Astrocyte of the cerebellum (primary cell): ENCODE results near the gene DEFB131B.

Experiments used
- DNase-seq: peaks from one replicate; pipeline ENCODE4 v3.0.0-alpha.2; 2011; ENCODE audit warnings: low read depth
- H3K4me3 ChIP-seq: 2 replicates; pipeline ENCODE4 v1.5.1; 2011; ENCODE audit warnings: mild to moderate bottlenecking, low read depth, low read length, moderate library complexity
- CTCF ChIP-seq: IDR thresholded peaks from 2 replicates; pipeline ENCODE4 v1.5.1; 2012; ENCODE audit warnings: low read length, low read depth, moderate library complexity, mild to moderate bottlenecking; ENCODE audit errors: missing control alignments
- in situ Hi-C: cut with HindIII; loops from 2 replicates; pipeline ENCODE4 v1.10.0; 2017; ENCODE audit warnings: low sequenced_read_pairs

Gene DEFB131B

GRCh38 chr11:71930556-71931244, 52.4 kb downstream of the DEFB131B start:
- no peak for TF ChIP-seq CTCF
- H3K4me3 ChIP-seq, result no peak overlapping the region
- in situ Hi-C loops, result no loop called here
- no peak for DNase-seq

GRCh38 chr11:71931245-71931602, 53.0 kb downstream of the DEFB131B start:
- DNase-seq, result no peak
- no peak for TF ChIP-seq CTCF

GRCh38 chr11:71933141-71933933, 55.1 kb downstream of the DEFB131B start:
- no peak for DNase-seq
- no peak for TF ChIP-seq CTCF
- no peak overlapping the region for H3K4me3 ChIP-seq
- in situ Hi-C loops, result no loop called here

More at GRCh38 chr11:71931245-71931602, 53.0 kb downstream of the DEFB131B start:
- H3K4me3 ChIP-seq, result no peak overlapping the region
- in situ Hi-C loops, result no loop called here
